Astrocyte of the spinal cord (primary cell): ENCODE results near the gene NT5C1A.
A peak's percentile ranks its signal among the peaks of the same experiment; 100 is the strongest.

Source experiments
- DNase-seq: peaks from one replicate; pipeline ENCODE4 v3.0.0; 2011; ENCODE audit warnings: low read depth, low spot score
- H3K4me3 ChIP-seq: 2 replicates; pipeline ENCODE4 v1.5.1; 2011; ENCODE audit warnings: low read depth, mild to moderate bottlenecking, low read length, moderate library complexity
- in situ Hi-C: cut with HindIII; loops from 2 replicates; pipeline ENCODE4 v1.10.0; 2017; ENCODE audit warnings: low sequenced_read_pairs
- TF ChIP-seq, protein P1 (sequence below): IDR thresholded peaks from 2 replicates; pipeline ENCODE4 v1.5.1; 2012; ENCODE audit warnings: low read depth, mild to moderate bottlenecking, low read length, inconsistent platforms

Gene NT5C1A

DNA sequence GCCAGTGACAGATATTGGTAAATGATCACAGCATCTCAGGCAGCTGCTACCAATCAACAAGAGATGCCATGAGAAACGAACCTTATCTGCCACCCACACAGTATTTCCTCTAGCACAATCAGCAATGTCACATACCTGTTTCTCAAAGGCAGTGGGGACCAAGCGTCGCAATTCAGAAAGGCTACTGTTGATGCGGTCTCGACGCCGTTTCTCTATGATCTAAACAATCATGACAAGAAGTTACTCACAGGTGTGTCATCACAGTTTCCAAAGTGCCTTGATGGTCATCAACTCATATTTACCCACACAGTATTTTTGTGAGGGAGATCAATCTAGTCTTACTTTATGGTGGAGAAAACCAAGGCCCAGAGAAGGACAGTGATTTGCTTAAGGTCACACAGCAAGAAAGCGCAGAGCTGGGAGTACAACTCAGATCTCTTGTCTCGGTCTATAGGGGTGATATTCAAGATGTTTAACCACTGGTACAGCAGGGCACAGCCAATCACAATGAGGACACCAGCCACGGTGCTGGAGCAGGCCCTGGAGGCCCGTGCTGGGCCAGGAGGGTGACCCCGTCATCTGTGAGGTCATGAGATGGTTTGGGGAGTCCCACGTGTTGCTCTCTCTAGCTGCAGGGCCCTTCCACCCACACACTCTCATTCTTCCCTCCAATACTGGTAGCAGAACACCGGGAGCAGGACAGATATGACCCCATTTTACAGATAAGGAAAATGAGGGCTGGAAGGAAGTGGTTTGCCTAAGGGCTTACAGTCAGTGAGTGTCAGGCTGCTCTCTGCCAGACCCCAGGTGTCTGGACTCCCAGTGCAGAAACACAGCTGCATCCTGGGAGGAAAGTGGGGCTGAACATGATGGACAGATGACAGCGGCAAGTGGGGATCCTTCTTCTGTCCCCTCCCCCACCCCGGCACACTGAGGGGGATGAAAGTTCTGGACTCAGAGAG lies 40.3 kb downstream of the NT5C1A start:
- TF ChIP-seq, protein P1, sequence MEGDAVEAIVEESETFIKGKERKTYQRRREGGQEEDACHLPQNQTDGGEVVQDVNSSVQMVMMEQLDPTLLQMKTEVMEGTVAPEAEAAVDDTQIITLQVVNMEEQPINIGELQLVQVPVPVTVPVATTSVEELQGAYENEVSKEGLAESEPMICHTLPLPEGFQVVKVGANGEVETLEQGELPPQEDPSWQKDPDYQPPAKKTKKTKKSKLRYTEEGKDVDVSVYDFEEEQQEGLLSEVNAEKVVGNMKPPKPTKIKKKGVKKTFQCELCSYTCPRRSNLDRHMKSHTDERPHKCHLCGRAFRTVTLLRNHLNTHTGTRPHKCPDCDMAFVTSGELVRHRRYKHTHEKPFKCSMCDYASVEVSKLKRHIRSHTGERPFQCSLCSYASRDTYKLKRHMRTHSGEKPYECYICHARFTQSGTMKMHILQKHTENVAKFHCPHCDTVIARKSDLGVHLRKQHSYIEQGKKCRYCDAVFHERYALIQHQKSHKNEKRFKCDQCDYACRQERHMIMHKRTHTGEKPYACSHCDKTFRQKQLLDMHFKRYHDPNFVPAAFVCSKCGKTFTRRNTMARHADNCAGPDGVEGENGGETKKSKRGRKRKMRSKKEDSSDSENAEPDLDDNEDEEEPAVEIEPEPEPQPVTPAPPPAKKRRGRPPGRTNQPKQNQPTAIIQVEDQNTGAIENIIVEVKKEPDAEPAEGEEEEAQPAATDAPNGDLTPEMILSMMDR = no peak
- in situ Hi-C loops = no loop called here
- no peak for DNase-seq
- no peak overlapping the region for H3K4me3 ChIP-seq

DNA sequence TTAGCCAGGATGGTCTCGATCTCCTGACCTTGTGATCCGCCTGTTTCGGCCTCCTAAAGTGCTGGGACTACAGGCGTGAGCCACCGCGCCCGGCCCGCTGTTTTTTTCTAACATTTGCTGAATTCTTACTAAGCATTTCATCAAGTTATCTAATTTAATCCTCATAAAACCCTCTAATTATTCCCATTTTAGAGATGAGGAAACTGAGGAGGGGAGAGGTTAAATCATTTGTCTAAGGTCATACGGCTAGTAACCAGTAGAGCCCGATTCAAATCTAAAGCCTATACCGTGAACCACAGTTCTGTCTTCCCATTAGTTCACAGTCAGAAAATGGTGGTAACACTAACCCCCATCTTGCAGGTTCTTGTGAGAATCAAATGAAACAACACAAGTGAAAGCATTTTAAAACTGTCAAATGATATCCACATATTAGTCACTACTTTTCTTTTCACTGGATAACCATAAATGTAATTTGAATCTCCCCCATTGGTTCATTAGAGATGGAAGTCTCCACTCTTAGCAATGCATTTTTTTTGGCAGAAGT lies 43.0 kb downstream of the NT5C1A start:
- TF ChIP-seq, protein P1 = no peak
- in situ Hi-C loops = no loop called here
- DNase-seq = no peak
- H3K4me3 ChIP-seq = no peak overlapping the region

DNA sequence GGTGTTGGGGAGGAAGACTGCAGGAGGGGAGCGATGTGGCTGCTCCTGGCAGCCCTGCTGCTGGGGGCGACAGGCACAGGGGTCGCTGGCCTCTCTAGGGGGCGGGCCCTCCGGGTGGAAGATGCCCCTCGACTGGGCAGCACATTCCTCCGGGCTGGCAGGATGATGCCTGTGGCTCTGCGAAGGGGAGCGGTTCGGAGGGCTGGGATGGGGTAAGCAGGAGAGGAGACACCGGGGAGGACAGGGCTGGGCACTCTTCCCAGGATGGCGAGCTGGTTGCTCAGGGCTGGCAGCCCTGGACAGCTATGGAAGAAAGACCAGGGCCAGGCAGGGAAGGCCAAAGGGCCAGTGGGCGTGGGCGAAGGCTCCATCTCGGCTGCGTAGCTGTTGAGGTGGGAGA lies 45.3 kb downstream of the NT5C1A start:
- H3K4me3 ChIP-seq = no peak overlapping the region
- TF ChIP-seq, protein P1 = no peak
- DNase-seq = no peak
- in situ Hi-C loops = no loop called here

DNA sequence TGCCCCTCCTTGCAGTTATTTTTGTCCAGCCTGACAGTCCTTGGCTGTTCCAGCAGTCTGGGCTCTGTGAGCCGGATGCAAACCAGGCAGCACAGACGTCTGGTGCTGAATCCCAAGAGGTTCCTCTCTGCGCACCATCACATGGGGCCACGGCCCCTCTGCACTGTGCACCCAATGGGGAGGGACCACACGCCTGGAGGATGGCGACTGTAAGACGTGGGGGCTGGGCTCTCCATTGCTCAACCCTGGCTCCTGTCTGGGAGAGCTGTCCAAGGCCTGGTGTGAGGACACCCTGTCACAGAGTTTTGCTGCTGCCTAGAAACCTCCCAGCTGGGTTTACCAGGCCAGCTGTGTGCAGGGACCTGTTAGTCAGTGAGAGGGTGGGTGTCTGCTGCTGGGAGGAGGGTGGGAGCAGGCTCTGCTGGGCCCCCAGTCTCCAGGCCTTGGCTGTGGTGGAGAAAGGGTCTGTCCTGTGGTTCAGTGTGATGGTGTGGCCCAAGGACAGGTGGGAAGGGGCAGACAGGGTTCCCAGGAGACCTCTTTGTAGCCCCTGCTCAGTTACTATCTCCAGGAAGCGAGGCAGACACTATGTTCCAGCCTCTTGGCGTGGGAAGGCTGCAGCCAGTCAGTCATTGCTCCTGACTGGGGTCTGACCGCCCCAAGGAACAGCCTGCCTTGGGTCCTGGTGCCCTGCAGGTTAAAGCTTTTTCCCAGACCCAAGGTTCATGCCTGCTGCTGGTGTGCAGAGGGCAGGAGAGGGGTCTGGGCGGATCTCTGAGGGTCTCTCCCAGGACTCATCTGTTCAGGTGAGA lies 46.2 kb downstream of the NT5C1A start:
- TF ChIP-seq, protein P1 = no peak
- peak; percentile 17 for DNase-seq
- in situ Hi-C loops = no loop called here
- H3K4me3 ChIP-seq = no peak overlapping the region

DNA sequence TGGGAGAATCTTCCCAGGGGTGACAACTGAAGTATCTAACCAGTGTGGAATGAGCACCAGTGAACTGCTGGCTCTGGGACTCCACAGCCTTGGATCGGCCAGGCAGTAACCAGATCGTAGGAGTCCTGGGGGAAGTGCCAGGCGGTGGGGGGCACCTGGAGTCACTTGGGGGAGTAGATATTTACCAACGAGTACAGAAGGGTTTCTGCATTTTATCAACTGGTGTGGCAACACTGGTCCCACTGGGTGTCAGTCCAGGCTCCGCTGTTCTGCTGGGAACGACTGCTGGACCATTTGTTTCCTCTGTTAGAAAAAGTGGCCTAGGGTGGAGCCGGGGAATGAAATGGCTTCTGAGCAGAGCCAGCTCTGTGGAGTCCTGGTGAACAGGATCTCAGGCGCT lies 46.9 kb downstream of the NT5C1A start:
- DNase-seq = no peak
- H3K4me3 ChIP-seq = no peak overlapping the region
- TF ChIP-seq, protein P1 = no peak
- in situ Hi-C loops = no loop called here

DNA sequence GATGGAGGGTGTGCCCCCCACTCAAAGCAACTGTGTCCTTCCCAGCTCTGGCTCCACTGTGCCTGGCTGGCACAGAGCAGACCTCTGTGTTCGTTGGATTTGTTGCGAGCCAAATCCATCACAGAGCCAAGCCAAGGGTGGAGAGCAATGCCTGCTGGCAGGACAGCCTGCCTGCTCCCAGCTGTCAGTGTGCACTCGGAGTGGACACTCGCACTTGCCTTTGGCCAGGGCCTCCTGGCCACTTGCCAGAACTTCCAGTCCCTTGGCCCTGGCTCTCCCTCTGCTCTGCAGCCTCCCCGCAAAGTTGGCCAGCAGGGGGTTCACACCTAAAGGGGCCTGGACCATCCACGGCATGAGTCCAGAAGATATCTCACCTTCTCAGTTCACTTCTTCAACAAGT lies 48.9 kb downstream of the NT5C1A start:
- TF ChIP-seq, protein P1 = no peak
- in situ Hi-C loops = no loop called here
- H3K4me3 ChIP-seq = no peak overlapping the region
- DNase-seq = no peak
